ENCODE measurements around the gene LRRC75A. TPM values are rescaled to one million over a fixed set of nuclear protein-coding genes. Genes with fewer than 3 reads are reported as not detected.

The LRRC75A gene
- total and polyA plus RNA-seq, 2 of the 13 experiments (the other 11 are each of a cell fraction or from before 2014, with no cell fraction given), result 0.03 TPM; not detected in 1

- TF ChIP-seq ZNF580 (CRISPR knock-in tag; IDR thresholded peaks at IDR 0.05; ENCODE audit: borderline replicate concordance, low read depth) (no peak), PLRG1 (conservative IDR thresholded peaks at IDR 0.05) (no peak), RBAK (CRISPR knock-in tag; IDR thresholded peaks at IDR 0.05) (no peak), ATF6 (CRISPR knock-in tag; conservative IDR thresholded peaks at IDR 0.05) (no peak), NR2F6 (IDR thresholded peaks at IDR 0.05) (no peak), NR2F6 (CRISPR knock-in tag; IDR thresholded peaks at IDR 0.05) (no peak), PHF8 (CRISPR knock-in tag; IDR thresholded peaks at IDR 0.05) (no peak), ZSCAN12 (CRISPR knock-in tag; IDR thresholded peaks at IDR 0.05) (no peak), CEBPB (IDR thresholded peaks at IDR 0.05; ENCODE audit: borderline replicate concordance, low read depth, low read length) (no peak), MIER2 (CRISPR knock-in tag; IDR thresholded peaks at IDR 0.05) (no peak), ZNF232 (CRISPR knock-in tag; IDR thresholded peaks at IDR 0.05; ENCODE audit: borderline replicate concordance) (no peak), AHDC1 (CRISPR knock-in tag; IDR thresholded peaks at IDR 0.05; ENCODE audit: borderline replicate concordance) (no peak), HNF1A (IDR thresholded peaks at IDR 0.05; ENCODE audit: low read depth) (no peak), HNF1A (CRISPR knock-in tag; IDR thresholded peaks at IDR 0.05; ENCODE audit: borderline replicate concordance) (no peak), ZNF264 (CRISPR knock-in tag; IDR thresholded peaks at IDR 0.05) (no peak), ZNF768 (CRISPR knock-in tag; IDR thresholded peaks at IDR 0.05) (no peak), ZNF260 (CRISPR knock-in tag; IDR thresholded peaks at IDR 0.05; ENCODE audit: borderline replicate concordance, low read depth) (no peak), MTF1 (CRISPR knock-in tag; IDR thresholded peaks at IDR 0.05) (no peak), CBX2 (IDR thresholded peaks at IDR 0.05; ENCODE audit: low read depth, low read length) (no peak), CBX2 (CRISPR knock-in tag; IDR thresholded peaks at IDR 0.05; ENCODE audit: low read depth) (no peak)
Measured at GRCh38 chr17:16446338-16446983, 45.5 kb downstream of the LRRC75A start (continued).
